ENCODE data around the gene CHI3L2. TPM values are rescaled to one million over a fixed set of nuclear protein-coding genes. Genes with fewer than 3 reads are reported as not detected.

Gene CHI3L2
- total RNA-seq, 1 donor from 2014 or later, result 4.6 TPM

DNA sequence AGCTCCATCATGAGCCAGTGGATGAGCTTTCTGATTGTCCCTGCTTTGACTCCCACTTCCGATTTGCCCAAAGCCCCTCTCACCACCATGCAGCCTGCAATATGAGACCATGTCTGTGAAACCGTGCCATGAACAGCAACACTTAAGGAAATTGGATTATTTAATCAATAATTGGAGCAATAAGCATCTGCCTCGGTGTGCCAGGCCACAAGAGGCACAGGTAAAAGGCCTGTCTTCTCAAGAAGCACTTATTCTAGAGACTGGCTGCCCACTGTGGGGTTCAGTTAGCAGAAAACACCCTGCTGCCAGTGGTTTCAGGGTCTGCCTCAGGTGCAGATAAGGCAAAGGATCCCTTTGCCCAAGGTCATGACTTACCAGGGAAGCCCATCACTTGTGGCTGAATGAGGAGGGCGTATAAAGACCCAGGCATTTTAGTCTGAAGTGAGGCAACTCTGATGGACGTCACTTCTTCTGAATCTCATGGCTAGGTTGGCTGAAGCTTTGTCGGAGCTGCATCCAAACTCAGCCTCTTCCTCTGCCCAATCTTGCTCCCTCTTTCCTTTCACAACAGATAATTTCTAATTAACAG is 7.1 kb upstream of the CHI3L2 start:
- DNase-seq (ENCODE audit: low spot score), result no peak

DNA sequence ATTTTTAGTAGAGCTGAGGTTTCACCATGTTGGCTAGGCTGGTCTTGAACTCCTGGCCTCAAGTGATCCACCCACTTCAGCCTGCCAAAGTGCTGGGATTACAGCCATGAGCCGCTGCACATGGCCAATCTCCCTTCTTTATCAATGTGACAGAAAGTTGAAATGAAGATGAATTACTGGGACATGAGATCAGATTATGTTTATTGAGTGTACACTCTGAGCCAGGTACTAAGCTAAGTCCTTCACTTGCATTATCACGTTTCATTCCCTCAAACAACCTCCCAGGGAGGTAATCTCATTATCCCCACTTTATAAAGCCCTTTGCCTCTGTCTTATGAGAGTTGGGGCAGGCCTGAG is 6.3 kb upstream of the CHI3L2 start:
- no peak for DNase-seq (ENCODE audit: low spot score)

DNA sequence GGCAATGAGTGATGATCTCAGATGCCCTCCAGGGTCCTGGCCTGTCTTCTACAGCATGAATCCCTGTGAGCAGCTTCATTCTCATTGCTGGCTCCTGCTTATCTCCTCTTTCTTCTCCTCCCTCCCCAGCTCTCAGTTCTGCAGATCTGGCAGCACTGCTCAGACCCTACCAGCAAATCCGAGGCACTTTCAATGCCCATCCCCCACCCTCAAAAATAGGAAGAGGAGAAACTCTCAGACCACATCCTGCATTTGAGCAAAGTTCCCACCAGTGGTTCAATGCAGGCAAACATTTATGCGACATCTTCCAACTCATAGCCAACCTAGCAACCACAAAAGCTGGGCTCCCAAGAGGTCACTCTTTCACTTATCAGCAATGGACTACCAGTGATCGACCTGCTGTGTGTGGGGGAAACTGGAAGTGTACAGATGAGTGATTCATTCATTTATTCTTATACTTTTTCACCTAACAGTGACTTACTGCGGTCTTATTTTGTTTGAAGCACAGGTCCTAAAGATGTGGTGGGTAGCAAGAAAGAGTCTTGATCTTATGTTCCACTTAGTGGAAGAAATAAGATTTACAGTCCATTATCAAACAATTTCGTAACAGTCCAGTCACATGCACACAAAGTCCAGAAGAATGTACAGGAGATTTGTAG is 5.8 kb upstream of the CHI3L2 start:
- DNase-seq (ENCODE audit: low spot score), result no peak

DNA sequence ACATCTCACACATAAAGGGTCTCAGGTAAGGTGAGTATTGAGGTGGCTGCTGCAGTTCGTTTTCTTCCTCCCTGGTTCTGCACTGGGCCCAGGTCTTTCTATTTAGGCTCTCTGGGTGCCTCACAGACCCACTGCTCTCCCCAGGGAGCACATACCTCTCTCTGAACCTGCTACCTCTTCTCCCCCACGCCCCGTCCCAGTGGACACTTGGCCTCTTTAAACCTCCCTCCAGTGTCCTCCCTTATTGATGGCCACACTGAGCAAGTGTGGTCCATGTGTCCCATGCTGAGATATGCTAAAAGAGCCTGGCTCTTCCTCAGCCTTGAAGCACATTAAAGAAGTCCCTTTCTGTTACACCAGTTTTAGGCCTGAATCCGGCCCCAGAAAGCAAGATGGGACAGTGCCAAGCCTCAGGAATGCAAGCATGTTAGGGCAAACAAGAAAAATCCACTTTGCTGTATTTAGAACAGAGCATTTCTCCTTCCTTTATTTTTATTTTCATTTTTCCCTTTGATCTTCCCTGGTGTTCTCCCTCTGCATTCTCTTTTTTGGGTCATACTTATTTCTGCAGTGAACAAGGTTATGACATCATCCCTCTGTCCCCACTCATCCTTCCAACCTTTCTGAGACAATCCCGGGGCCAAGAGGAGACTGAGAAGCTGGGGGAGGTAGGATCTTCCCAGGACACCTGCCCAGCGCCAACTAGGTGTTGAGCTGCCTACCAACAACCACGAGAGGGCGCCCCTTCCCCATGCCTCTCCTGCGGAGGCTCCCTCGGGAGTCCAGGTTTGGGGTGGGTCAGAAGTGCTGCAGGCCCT is 5.0 kb upstream of the CHI3L2 start:
- peak; percentile 81 for DNase-seq (ENCODE audit: low spot score)

DNA sequence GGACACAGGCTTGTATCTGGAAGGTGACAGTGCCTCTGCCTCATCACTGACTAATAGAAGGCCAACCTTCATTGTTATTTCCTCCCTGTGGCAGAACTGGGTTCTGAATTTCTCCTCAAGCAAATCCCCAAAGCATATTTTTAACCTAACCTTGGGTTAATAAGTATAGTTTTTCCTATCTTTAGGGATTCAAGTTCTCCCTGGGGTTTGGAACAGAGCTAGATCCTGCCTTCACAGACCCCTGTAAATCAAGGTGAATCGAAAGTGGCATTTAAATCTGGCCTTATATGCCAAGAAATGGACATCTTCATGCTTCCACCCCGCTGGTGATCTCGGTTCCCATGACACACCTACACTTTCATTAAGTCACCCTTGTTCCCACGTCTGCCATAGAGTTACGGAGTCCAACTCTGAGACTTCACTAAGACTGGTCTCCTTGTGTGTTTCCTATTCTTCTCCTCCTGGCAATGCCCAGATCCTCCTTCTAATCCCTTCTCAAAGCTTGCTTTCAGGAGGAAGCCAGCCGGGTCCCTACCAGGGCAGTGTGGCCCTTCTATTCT is 4.3 kb upstream of the CHI3L2 start:
- no peak for DNase-seq (ENCODE audit: low spot score)

DNA sequence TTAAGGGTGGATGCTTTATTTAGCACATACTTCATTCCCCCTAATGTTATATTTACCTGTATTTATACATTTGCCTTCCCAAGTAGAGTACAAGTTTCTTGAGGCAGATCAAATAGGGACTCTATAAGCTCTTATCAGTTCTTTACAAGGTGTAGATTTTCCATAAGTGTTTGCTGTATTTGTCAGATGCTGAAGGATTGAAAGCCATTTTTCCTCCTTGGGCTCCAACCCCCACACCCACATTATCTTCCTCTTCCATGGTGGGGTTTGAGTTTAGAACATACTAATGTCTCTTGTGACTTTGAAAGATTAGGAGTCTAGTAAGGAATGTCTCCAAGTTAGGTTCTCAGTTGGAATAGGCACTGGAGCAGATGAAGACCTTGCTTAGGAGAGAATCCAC is 2.4 kb upstream of the CHI3L2 start:
- no peak for DNase-seq (ENCODE audit: low spot score)

DNA sequence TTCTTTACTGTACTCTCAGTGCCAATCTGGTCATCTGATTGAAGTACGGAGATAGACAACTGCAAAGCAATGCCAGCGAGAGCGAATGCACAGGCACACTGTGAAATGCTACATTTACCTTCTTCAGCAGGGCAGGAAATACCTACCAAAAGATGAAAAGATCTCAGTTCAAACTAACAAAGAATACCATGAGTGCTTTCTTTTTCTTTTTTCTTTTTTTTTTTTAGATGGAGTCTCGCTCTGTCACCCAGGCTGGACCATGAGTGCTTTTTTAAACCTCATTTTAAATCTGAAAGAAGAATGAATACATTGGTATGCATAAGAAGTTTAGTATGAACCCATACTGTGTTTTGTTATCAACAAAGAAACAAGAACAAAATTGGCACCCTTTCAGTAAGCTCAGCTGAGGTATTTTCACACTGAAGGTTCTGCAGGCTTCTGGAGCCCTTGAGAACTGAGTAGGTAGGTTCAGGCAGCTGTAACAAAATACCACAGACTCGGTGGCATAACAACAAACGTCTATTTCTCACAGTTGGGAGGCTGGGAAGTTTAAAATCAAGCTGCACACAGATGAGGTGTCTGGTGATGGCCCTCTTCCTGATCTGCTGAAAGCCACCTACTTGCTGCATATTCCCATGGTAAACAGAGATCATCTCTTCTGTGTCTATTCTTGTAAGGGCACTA is 1.7 kb upstream of the CHI3L2 start:
- no peak for DNase-seq (ENCODE audit: low spot score)

DNA sequence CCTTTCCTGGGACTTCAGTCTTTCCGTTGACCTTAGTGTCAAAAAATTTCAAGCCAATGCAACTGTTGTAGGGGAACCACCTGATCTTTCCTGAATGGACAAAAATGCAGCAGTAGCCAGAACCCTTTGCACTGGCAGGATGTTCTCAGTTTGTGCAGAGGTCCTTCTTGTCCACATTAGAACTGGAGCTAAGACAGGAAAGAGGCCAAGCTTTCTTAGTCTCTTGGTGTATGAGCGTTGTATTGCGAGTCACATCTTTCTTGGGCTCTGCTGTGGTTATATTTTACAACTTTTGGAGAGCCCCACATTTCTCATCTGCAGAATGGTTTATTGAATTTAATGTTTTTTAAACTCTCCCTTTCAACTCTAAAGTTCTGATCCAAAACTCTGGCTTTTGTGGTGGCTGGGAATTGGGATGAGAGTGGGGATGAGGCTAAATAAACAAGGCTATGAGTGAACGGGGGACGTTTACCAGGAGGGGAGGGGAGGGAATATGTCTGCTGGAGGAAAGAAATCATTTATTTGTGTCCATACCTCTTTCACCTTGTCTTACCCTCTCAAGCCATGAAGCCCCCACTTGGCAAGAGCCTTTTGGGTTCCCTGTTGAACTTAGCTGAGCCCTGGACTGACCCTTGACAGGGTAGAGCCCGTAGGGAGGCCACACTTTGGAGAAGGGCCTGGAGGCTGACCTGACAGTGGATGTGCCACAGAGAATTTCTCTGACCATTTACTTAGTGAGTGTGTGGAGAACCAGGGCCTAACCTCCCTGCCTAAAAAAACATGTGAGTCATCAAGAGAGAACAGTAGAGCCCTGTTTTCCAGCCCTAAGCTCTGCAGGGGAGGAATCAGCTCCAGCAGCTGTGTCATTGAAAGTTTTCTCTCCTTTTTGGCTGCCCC is 586 bp downstream of the CHI3L2 start:
- DNase-seq (ENCODE audit: low spot score), result no peak

DNA sequence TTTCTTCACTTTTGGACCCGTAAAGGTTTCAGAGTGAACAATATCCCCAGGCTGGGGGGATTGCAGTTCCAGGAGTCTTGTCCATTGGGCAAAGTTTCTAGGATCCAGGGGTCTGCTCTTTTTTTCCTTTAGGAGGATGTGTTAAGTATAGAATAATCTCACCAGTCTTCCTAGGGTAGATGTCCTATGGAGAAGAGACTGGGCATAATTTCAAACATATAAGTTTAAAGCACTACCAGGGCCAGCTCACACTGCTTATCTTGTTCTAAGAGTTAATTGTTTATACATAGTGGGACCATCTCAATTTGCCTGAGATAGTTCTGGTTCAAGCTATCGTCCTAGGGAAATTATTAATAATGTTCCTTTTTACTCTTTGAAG is 1.2 kb downstream of the CHI3L2 start:
- DNase-seq (ENCODE audit: low spot score), result no peak

DNA sequence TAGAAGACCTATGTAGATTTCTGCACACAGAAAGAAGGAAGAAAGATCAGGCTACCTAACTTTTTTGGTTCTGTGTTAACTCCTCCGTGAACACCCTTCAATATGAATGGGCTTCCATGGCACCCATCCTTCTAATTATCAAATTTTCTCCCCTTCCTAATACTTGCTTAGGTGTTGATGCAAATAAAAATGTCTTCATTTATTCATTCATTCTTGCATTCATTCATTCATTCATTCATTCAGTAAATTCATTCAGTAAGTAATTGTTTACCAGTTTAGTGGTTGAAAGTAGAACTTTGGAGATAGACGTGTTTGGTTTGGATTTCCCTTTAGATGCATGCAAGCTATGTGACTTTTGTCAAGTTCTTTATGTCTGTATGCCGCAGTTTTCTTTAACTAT is 4.6 kb downstream of the CHI3L2 start:
- DNase-seq (ENCODE audit: low spot score), result no peak

DNA sequence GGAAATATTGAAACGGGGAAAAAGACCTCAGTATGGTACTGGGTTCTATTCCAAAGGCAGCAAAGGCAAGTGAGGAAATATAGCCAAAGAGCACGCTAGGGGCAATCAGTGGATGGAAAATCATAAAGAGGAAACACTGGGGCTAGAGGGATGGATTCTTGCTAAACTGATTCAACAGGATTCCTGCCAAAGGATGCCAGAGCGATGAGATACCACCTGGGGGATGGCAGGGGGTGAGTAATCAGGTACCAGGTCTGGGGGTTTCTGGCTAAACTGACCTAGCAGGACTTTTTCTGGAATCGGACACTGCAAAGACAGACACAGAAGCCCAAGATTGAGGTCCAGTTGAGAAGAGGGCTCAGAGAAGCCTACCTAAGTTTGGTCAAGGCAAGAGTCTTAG is 6.7 kb downstream of the CHI3L2 start:
- no peak for DNase-seq (ENCODE audit: low spot score)

DNA sequence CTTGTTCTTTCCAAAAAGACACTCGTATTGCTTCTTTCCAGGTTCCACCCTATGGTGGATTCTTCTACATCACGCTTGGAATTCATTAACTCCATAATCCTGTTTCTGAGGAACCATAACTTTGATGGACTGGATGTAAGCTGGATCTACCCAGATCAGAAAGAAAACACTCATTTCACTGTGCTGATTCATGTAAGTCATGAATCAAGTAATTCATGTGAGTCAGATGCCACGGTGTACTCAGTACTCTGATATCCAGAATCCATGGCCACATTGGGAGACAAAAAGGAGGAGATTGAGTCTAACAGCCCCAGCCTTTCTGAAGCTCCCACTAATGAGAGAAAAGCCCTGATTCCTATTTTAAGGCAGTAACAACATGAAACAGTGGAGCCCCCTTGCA is 7.4 kb downstream of the CHI3L2 start:
- no peak for DNase-seq (ENCODE audit: low spot score)

DNA sequence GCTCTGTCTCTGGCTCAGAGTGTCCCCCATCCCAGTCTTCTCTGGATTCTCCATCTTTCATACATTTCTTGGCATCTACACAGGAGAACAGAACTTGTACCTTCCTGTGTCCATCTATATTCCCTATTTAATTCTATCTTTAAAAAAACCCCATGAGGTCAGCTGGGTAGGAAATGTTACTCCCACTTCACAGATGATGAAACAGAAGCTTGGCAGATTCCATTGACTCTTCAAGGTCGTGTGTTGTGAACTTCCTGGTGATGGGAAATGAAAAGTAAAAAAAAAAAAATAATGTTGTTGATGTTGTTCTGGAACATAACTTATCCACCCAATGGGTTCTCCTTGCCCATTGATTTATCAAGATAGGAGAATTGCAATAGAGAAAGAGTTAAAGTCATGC is 8.9 kb downstream of the CHI3L2 start:
- DNase-seq (ENCODE audit: low spot score), result no peak

DNA sequence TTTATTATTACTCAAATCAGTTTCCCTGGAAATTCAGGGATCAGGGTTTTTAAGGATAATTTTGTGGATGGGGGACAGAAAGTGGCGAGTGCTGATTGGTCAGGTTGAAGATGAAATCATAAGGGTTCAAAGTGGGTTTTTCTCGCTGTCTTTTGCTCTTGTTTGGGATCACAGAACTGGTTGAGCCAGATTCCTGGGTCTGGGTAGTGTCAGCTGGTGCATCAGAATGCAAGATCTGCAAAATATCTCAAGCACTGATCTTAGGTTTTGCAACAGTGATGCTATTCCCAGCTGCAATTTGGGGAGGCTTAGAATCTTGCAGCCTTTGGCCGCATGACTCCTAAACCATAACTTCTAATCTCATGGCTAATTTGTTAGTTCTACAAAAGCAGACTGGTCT is 9.3 kb downstream of the CHI3L2 start:
- DNase-seq (ENCODE audit: low spot score), result no peak

DNA sequence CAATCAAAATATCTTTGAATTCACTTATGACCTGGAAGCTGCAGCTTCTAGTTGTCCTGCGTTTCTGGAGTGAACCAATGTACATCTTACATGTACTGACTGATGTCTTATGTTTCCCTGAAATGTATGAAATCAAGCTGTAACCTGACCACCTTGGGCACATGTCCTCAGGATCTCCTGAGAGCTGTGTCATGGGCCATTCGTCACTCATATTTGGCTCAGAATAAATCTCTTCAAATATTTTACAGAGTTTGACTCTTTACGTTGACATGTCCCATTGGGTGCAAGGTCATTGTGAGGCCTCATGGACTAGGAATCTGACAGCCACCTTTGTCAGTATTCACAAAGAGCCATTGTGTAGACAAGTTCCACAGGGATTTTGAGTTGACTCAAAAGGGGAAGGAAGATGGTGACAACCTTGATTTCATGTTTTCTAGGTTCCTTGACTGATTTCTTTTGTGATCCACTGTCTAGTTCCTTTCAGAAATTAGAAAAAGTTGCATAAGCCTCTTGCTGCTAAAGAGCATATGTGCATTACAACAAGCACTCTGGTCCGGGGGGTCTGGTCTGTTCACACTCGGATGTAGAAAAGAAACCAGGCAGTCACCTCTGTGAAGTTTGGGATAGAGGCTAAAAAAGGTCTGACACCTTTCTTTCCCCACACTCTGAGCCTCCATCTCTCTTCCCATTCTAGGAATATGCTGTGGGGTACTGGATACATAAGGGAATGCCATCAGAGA is 10.7 kb downstream of the CHI3L2 start:
- no peak for DNase-seq (ENCODE audit: low spot score)

DNA sequence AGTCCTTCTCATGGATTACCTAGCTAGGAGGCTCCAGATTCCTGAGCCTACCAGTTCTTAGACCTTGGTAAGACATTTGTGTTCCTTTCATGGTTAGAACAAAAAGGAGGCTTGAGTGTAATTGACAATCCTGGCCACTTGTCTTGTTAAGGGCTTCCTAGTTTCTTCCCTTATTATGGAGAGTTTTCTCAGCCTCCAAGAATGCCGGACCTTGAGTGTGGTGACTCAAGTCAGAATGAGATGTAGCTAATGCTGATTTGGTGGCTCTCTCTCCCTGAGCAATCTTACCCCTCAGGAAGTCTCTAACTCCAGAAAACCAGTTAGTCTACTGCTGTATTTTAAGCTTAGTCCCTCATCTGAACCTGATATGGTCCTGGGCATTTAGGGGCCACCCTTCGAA is 14.3 kb downstream of the CHI3L2 start:
- no peak for DNase-seq (ENCODE audit: low spot score)

DNA sequence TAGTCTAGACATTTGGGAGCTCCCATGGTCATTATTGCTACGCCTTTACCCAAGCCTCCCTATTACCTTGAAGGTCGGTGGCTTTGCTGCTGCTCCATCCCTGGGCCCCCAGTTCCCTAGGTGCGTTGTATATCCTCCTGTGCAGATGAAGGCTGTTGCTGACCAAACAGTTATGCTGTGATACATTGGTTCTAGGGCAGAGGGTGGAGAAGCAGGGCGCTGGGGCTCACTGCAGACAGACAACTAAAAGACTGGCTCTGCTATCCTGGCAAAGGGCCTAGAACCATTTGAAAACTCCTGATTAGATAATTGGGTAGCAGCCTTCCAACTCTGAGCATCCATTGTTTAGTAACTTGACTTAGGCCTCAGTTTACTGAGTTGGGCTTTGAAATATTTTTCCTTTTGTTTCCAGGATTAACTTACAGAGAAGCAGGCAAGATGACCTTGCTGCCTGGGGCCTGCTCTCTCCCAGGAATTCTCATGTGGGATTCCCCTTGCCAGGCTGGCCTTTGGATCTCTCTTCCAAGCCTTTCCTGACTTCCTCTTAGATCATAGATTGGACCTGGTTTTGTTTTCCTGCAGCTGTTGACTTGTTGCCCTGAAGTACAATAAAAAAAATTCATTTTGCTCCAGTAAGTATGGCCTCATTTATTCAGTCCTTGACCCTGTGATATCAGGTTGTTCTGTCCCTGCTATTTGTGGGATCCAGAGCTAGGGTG is 15.5 kb downstream of the CHI3L2 start:
- DNase-seq (ENCODE audit: low spot score), result no peak

DNA sequence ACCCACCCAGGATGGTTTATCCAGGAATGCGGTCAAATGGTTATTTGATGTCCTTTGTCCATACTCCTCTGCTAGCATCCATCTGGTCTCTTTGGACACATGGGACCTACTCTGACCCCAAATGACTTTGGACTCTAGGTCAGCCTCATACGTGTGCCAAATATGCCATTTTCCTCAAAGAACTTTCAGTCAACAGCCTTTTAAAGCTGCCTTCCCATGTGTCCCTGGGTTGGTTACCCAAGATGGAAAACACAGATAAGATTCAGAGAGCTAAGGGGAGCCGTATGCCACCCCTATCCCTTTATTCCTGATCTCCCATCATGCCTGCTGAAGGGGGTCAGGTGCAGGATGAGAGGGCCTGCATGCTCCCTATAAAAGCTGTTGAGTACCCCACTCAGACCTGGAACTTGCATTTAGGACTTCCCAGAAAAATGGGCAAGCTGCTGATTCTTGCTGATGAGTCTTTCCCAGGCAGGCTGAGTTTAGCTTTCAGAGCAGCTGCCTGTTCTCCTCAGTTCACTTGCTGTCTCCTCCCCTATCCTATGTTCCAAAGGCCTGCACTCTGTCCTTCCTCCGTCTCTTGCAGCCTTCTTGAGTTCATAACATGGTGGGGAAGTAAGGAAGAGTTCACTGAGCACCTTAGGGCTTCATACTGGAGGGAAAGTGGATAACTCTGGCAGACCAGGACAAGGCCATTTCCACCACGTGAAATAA is 19.8 kb downstream of the CHI3L2 start:
- no peak for DNase-seq (ENCODE audit: low spot score)

DNA sequence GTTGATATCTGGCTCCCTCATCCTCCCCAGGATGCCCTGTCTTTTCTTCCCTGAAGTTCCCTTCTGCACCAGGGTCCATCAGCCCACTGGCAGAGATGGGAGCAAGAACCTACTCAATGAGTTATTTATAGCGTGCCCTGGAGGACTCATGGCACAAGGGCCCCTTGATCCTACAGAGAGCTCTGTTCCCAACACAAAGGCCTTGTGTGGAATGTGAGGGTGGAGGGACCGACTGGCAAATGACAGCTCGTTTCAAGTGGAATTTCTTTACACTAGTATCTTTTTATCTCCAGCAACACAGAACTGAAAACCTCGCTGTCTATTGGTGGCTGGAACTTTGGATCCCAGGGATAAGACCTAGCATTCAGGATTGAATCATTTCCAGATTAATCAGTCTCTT is 22.4 kb downstream of the CHI3L2 start:
- no peak for DNase-seq (ENCODE audit: low spot score)

All from ureter (tissue), 1 donor.